ENCODE results near the gene PNPLA6. TPM values are rescaled to one million over a fixed set of nuclear protein-coding genes. Genes with fewer than 3 reads are reported as not detected.

PNPLA6 gene
- total RNA-seq, 2 donors from 2014 or later = 95.1 to 97.2 TPM

- no peak for ATAC-seq
- Mint-ChIP-seq H3K36me3 (ENCODE audit: low read depth) (no peaks in the 10 kb centered on the region), H3K4me1 (no peaks in the 10 kb centered on the region), H3K27me3 (no peaks in the 10 kb centered on the region), H3K27ac (no peak overlapping the region), H3K4me3 (no peak overlapping the region)
- no peak for DNase-seq
- no peaks in the 10 kb centered on the region for H3K9me3 ChIP-seq (ENCODE audit: control insufficient read depth, low read length, poor library complexity, severe bottlenecking)
Observed at GRCh38 chr19:7610491-7611240, 75.1 kb downstream of the PNPLA6 start.

Other genes with a start within 250 kb of the PNPLA6 start
- gene INSR, start 241.3 kb upstream of the PNPLA6 start, total RNA-seq = 1 to 10 TPM in 1 of 2 donors, under 1 TPM in 1; 0.76 to 3.5 TPM
- 100 to 1,000 TPM; 118 to 127 TPM for gene ARHGEF18, start 186.8 kb upstream of the PNPLA6 start, total RNA-seq
- not detected for gene PEX11G, start 46.7 kb upstream of the PNPLA6 start, total RNA-seq
- gene ZNF358, start 19.6 kb upstream of the PNPLA6 start, total RNA-seq = 1 to 10 TPM; 4.1 to 5.1 TPM
- gene MCOLN1, start 13.1 kb upstream of the PNPLA6 start, total RNA-seq = 10 to 100 TPM; 11.4 to 17.0 TPM
- under 1 TPM; 0.12 to 0.44 TPM for gene CAMSAP3, start 60.1 kb downstream of the PNPLA6 start, total RNA-seq
- 10 to 100 TPM; 56.3 to 70.1 TPM for gene XAB2, start 93.8 kb downstream of the PNPLA6 start, total RNA-seq
- 100 to 1,000 TPM; 106 to 109 TPM for gene PET100, start 94.1 kb downstream of the PNPLA6 start, total RNA-seq
- gene PCP2, start 98.0 kb downstream of the PNPLA6 start, total RNA-seq = 1 to 10 TPM; 2.0 to 9.1 TPM
- gene STXBP2, start 101.4 kb downstream of the PNPLA6 start, total RNA-seq = 100 to 1,000 TPM; 256 to 274 TPM
- not detected for gene RETN, start 133.3 kb downstream of the PNPLA6 start, total RNA-seq
- under 1 TPM; 0.52 to 0.68 TPM for gene MCEMP1, start 141.4 kb downstream of the PNPLA6 start, total RNA-seq
- gene TRAPPC5, start 145.1 kb downstream of the PNPLA6 start, total RNA-seq = 10 to 100 TPM; 55.5 to 69.8 TPM
- 1 to 10 TPM in 1 of 2 donors, not detected in 1; 7.0 TPM for gene FCER2, start 166.4 kb downstream of the PNPLA6 start, total RNA-seq
- not detected for gene CLEC4G, start 196.4 kb downstream of the PNPLA6 start, total RNA-seq
- not detected for gene CD209, start 211.8 kb downstream of the PNPLA6 start, total RNA-seq
- under 1 TPM in 1 of 2 donors, not detected in 1; 0.17 TPM for gene CLEC4M, start 227.5 kb downstream of the PNPLA6 start, total RNA-seq

Measured in T-helper 17 cell (primary cell).